HepG2 (cell line): Measurements from ENCODE around the gene IQGAP2. TPM values are rescaled to one million over a fixed set of nuclear protein-coding genes. Genes with fewer than 3 reads are reported as not detected.

Experiments
- CEBPB ChIP-seq: IDR thresholded peaks from 2 replicates; pipeline ENCODE4 v1.6.1; 2011; ENCODE audit warnings: low read depth, low read length, improper control_type of control experiment, borderline replicate concordance
- ELF1 ChIP-seq: sonication (generic); formaldehyde crosslinking; IDR thresholded peaks from 2 replicates; pipeline ENCODE4 v1.4.0; 2020; ENCODE audit warnings: missing genetic modification reagents
- FOXO4 ChIP-seq: sonication (generic); formaldehyde crosslinking; conservative IDR thresholded peaks from 2 replicates; pipeline ENCODE4 v1.8.1; 2023; ENCODE audit warnings: missing genetic modification reagents
- FOXP4 ChIP-seq: sonication (generic); formaldehyde crosslinking; IDR thresholded peaks from 2 replicates; pipeline ENCODE4 v1.4.0; 2020; ENCODE audit warnings: missing genetic modification reagents
- HNF1A ChIP-seq, 2 experiments: sonication (generic) in 1 of 2; formaldehyde crosslinking in 1 of 2; IDR thresholded peaks; 2 replicates each; pipeline versions ENCODE4 v1.4.0 to v1.6.1; 2016 to 2020; ENCODE audit warnings: borderline replicate concordance in 1 of 2, low read depth in 1 of 2, mild to moderate bottlenecking in 1 of 2, missing genetic modification reagents in 1 of 2
- HOXA3 ChIP-seq: sonication (generic); formaldehyde crosslinking; IDR thresholded peaks from 2 replicates; pipeline ENCODE4 v1.5.0; 2020; ENCODE audit warnings: missing genetic modification reagents
- KAT8 ChIP-seq: IDR thresholded peaks from 2 replicates; pipeline ENCODE4 v1.6.1; 2016; ENCODE audit warnings: missing genetic modification reagents, missing compliant biosample characterization
- KLF6 ChIP-seq: IDR thresholded peaks from 2 replicates; pipeline ENCODE4 v1.8.0; 2016; ENCODE audit warnings: missing biosample characterization, missing genetic modification reagents
- MBNL3 ChIP-seq: fragments of 250-450 bp; sonication (Bioruptor Pico); conservative IDR thresholded peaks from 2 replicates; pipeline ENCODE4 v1.8.0; 2022; ENCODE audit warnings: mild to moderate bottlenecking, inconsistent platforms
- MEF2D ChIP-seq: sonication (generic); formaldehyde crosslinking; IDR thresholded peaks from 2 replicates; pipeline ENCODE4 v1.5.1; 2020; ENCODE audit warnings: mild to moderate bottlenecking, missing genetic modification reagents
- PATZ1 ChIP-seq: sonication (generic); formaldehyde crosslinking; IDR thresholded peaks from 2 replicates; pipeline ENCODE4 v1.4.0; 2020; ENCODE audit warnings: missing genetic modification reagents
- POGZ ChIP-seq: sonication (generic); formaldehyde crosslinking; IDR thresholded peaks from 2 replicates; pipeline ENCODE4 v1.4.0; 2020; ENCODE audit warnings: mild to moderate bottlenecking, missing genetic modification reagents
- SNAPC5 ChIP-seq: sonication (generic); formaldehyde crosslinking; IDR thresholded peaks from 2 replicates; pipeline ENCODE4 v1.8.1; 2023; ENCODE audit warnings: mild to moderate bottlenecking, missing genetic modification reagents, borderline replicate concordance
- SOX6 ChIP-seq, 2 experiments: fragments of 450-650 bp in 1 of 2; sonication (generic) in 1 of 2; formaldehyde crosslinking in 1 of 2; IDR thresholded peaks; 2 replicates each; pipeline versions ENCODE4 v1.4.0 to v1.6.1; 2017 to 2020; ENCODE audit warnings: antibody characterized with exemption in 1 of 2, mild to moderate bottlenecking in 1 of 2, missing genetic modification reagents in 1 of 2
- ZFY ChIP-seq: sonication (generic); formaldehyde crosslinking; IDR thresholded peaks from 2 replicates; pipeline ENCODE4 v1.4.0; 2020; ENCODE audit warnings: missing genetic modification reagents
- ZNF205 ChIP-seq: IDR thresholded peaks from 2 replicates; pipeline ENCODE4 v1.6.1; 2018; ENCODE audit warnings: missing biosample characterization, missing genetic modification reagents
- ZSCAN31 ChIP-seq: sonication (generic); formaldehyde crosslinking; IDR thresholded peaks from 2 replicates; pipeline ENCODE4 v1.5.0; 2020; ENCODE audit warnings: low read depth, mild to moderate bottlenecking, missing genetic modification reagents
- ZSCAN9 ChIP-seq: IDR thresholded peaks from 2 replicates; pipeline ENCODE4 v1.6.1; 2016; ENCODE audit warnings: borderline replicate concordance
- polyA plus RNA-seq, 8 experiments: library from polyadenylated mRNA; depleted of rRNA in 3 of 8; stranded (reverse) in 7 of 8; unstranded in 1 of 8; fragments of >200 nt; fragmentation: Illumina TruSeq in 4 of 8; extraction: Trizol in 4 of 8; gene quantifications; 2 replicates each; pipeline versions ENCODE4 v1.2.1 to v1.2.3, GENCODE V29; 2011 to 2016; ENCODE audit warnings: low read depth in 4 of 8, missing spikeins in 1 of 8, mixed read lengths in 1 of 8; ENCODE audit not compliant: insufficient read depth in 1 of 8
- total RNA-seq, 5 experiments: library from RNA; depleted of rRNA; stranded (reverse); fragments of >200 nt; fragmentation: Illumina TruSeq; extraction: Trizol; gene quantifications; 2 replicates each; pipeline ENCODE4 v1.2.3, GENCODE V29; 2016; ENCODE audit warnings: low read depth in 1 of 5

IQGAP2 gene
- total and polyA plus RNA-seq, 2 of the 13 experiments (the other 11 are each of a cell fraction or from before 2014, with no cell fraction given): 35.2 to 83.3 TPM

- TF ChIP-seq PATZ1 (peak; percentile 36; the same call in 1 of the 2 replicates), ZSCAN9 (CRISPR knock-in tag) (0 out of 2 replicates have a peak, but pooled peaks have one; percentile 35), ZFY (CRISPR knock-in tag) (0 out of 2 replicates have a peak, but pooled peaks have one; percentile 19), KLF6 (CRISPR knock-in tag) (no peak), POGZ (CRISPR knock-in tag) (peak; percentile 60), CEBPB (peak; percentile 57; the same call in 1 of the 2 replicates), KAT8 (peak; percentile 44; the same call in 1 of the 2 replicates), ZSCAN31 (CRISPR knock-in tag) (peak; percentile 48; the same call in 1 of the 2 replicates), FOXO4 (CRISPR knock-in tag) (no peak), ELF1 (peak; percentile 46; the same call in 1 of the 2 replicates), SNAPC5 (CRISPR knock-in tag) (no peak), HOXA3 (peak; percentile 59; the same call in 1 of the 2 replicates), MBNL3 (CRISPR knock-in tag) (no peak), FOXP4 (CRISPR knock-in tag) (peak; percentile 41; the same call in 1 of the 2 replicates), MEF2D (CRISPR knock-in tag) (no peak), HNF1A (IDR thresholded peaks at IDR 0.05; ENCODE audit: low read depth) (no peak), HNF1A (CRISPR knock-in tag; IDR thresholded peaks at IDR 0.05; ENCODE audit: borderline replicate concordance) (peak; percentile 36; the same call in 1 of the 2 replicates), SOX6 (IDR thresholded peaks at IDR 0.05) (no peak), SOX6 (CRISPR knock-in tag; IDR thresholded peaks at IDR 0.05) (peak; percentile 49), ZNF205 (CRISPR knock-in tag) (0 out of 2 replicates have a peak, but pooled peaks have one; percentile 47)
These were observed 54.8 kb downstream of the IQGAP2 start (continued) for GRCh38 chr5:76457674-76458485.
